Activated T-helper 1 cell treated with anti-CD3 and anti-CD28 coated beads, Interleukin-12 subunit alpha, Interleukin-12 subunit beta, Interleukin-2, Interleukin-4 antibody, amounts not matched to agents 30 ng/mL and 10 ng/mL and 1 ng/mL, durations not matched to agents 14 hours and 24 hours and 36 hours (primary cell): ENCODE results near the gene GFY. TPM values are rescaled to one million over a fixed set of nuclear protein-coding genes. Genes with fewer than 3 reads are reported as not detected.
A peak's percentile ranks its signal among the peaks of the same experiment; 100 is the strongest.

ENCODE experiments used
- DNase-seq: peaks from one replicate; pipeline ENCODE4 v3.0.0; 2021; ENCODE audit warnings: low spot score
- H3K27ac Mint-ChIP-seq: one replicate; pipeline ENCODE4 v1.8.0; 2021; ENCODE audit warnings: mild to moderate bottlenecking, mixed read lengths
- H3K27me3 Mint-ChIP-seq: one replicate; pipeline ENCODE4 v1.8.0; 2022; ENCODE audit warnings: mild to moderate bottlenecking, moderate library complexity, mixed read lengths; ENCODE audit not compliant: insufficient read depth
- H3K36me3 Mint-ChIP-seq: one replicate; pipeline ENCODE4 v1.8.0; 2021; ENCODE audit warnings: low read depth, mixed read lengths
- H3K4me1 Mint-ChIP-seq: one replicate; pipeline ENCODE4 v1.8.0; 2021; ENCODE audit warnings: low read depth, mixed read lengths
- H3K4me3 Mint-ChIP-seq: one replicate; pipeline ENCODE4 v1.8.0; 2021; ENCODE audit warnings: mild to moderate bottlenecking, moderate library complexity, mixed read lengths
- H3K9me3 Mint-ChIP-seq: one replicate; pipeline ENCODE4 v1.8.0; 2021; ENCODE audit warnings: mixed read lengths
- intact Hi-C: fragments of 100-400 bp; cut with micrococcal nuclease; formaldehyde crosslinking; loops from one replicate; pipeline ENCODE4 v1.15.1; 2024
- total RNA-seq: library from RNA; stranded (reverse); gene quantifications from 2 replicates; pipeline ENCODE4 v1.2.3, GENCODE V29; 2022

The GFY gene
- total RNA-seq, 1 donor from 2014 or later = not detected

DNA sequence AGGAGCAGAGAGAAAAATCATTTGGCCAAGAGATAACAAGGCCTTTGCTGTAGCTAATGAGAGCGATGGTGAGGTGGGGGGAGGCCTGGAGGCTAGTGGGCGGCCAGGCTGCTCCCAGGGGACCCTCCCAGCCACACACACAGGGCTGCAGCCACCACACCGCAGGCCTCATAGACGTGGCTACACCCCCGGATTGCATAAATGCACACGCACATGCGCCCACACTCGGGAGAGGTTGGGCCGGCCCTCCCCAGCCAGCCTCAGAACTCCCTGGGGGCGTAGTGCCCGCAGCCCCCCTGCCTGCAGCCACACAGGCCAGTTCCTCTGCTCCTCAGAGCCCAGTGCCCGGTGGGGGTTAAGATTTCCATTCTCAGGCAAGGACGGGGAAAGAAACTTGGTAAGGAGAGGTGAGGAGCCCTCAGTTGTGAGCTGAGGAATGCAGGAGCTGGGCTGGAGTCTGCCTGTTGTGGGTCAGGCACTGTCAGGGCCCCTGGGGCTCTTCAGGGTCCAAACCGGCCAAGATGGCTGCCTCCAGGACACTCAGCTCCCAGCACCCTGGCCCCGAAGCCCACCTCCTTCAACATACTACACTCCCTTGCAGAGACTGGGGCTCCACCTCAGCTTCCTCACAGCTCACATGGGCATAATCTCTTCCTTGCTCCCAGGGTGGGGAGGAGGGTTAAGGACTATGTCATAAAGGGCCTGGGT lies 9.9 kb upstream of the GFY start:
- H3K27ac Mint-ChIP-seq = no peak overlapping the region
- intact Hi-C loops = no loop called here
- H3K27me3 Mint-ChIP-seq = peaks cover 26% of the 10 kb centered on the region
- H3K36me3 Mint-ChIP-seq = peaks cover 1% of the 10 kb centered on the region
- no peaks in the 10 kb centered on the region for H3K9me3 Mint-ChIP-seq
- no peak overlapping the region for H3K4me3 Mint-ChIP-seq
- H3K4me1 Mint-ChIP-seq = peaks cover 14% of the 10 kb centered on the region
- DNase-seq = no peak

DNA sequence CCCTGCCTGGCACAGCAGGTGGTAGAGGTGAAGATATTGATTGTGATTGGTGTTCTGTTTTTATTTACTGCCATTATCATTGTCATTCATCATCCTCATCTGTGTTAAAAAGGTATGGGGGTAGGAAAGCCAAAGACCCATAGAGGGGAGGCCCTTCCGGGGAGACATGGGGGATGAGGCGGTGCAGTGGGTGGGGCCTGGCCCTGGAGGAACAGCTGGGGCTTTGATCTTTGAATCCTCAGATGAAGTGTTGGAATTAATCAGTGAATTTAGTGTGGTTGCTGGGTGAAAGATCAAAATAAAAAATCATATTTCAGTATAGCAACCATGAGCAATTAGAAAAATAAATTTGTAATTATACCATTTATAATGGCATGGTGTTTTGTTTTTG lies 9.4 kb upstream of the GFY start:
- Mint-ChIP-seq H3K4me1 (peaks cover 14% of the 10 kb centered on the region), H3K9me3 (no peaks in the 10 kb centered on the region), H3K27ac (no peak overlapping the region), H3K4me3 (no peak overlapping the region), H3K36me3 (peaks cover 1% of the 10 kb centered on the region), H3K27me3 (peaks cover 32% of the 10 kb centered on the region)
- intact Hi-C loops = no loop called here
- DNase-seq = no peak

DNA sequence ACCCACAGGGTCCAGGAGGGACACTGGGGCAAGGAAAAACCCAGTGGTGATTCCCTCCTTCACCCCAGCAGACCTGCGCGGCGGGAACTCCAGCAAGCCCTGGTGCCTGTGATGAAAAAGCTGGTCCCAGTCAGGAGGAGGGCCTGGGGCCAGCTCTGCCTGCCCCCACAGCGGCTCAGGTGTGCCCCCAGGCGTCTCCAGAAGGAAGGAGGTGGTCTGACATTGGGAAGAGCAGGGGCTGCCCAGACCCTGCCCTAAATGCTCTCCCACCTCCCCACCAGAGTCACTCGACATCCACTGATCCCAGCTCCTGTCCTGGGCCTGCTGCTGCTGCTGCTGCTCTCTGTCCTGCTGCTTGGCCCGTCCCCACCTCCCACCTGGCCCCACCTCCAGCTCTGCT lies 8.1 kb upstream of the GFY start:
- Mint-ChIP-seq H3K27me3 (peaks cover 44% of the 10 kb centered on the region), H3K36me3 (peaks cover 3% of the 10 kb centered on the region), H3K4me3 (no peak overlapping the region), H3K9me3 (no peaks in the 10 kb centered on the region), H3K27ac (no peak overlapping the region), H3K4me1 (peaks cover 13% of the 10 kb centered on the region)
- no peak for DNase-seq
- intact Hi-C loops = no loop called here

DNA sequence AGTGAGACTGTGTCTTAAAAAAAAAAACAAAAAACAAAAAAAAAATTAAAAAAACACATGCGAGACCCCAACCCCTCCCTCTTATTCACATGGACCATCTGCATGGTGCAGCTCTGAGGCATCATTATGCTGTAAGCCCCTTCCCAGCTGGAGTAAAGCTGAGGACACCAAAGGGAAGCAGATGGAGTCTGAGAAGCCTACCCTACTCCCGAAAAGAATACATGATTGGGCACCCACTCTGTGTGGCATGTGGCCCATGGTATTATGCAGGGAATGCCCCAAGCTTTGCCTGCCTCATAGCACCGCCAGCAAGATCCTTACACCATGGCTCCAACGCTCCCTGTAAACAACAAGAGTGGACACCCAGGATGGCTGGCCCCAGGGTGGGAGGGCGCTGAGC lies 6.7 kb upstream of the GFY start:
- Mint-ChIP-seq H3K4me3 (no peak overlapping the region), H3K36me3 (peaks cover 3% of the 10 kb centered on the region), H3K4me1 (peaks cover 21% of the 10 kb centered on the region), H3K27ac (no peak overlapping the region), H3K27me3 (peaks cover 51% of the 10 kb centered on the region), H3K9me3 (no peaks in the 10 kb centered on the region)
- intact Hi-C loops = no loop called here
- DNase-seq = no peak

DNA sequence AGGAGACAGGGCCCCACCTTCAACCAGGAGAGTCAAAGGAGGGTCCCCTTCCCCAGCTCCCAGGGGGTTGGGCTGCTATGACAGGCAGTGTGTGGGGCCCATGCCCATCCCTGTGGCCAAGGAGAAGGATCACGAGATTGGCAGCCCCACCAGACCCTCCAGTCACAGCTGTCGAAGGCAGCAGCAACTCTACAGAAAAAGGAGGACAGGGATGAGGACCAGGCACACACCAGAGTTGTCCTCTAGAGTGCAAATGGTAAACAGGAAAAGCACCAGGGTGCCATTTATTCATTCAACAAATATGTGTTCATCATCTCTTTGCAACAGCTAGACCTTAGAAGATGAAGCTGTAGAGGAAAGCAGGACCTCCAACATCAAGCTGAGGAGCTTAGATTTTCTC lies 6.0 kb upstream of the GFY start:
- peaks cover 27% of the 10 kb centered on the region for H3K4me1 Mint-ChIP-seq
- peaks cover 3% of the 10 kb centered on the region for H3K36me3 Mint-ChIP-seq
- DNase-seq = no peak
- H3K4me3 Mint-ChIP-seq = no peak overlapping the region
- H3K27me3 Mint-ChIP-seq = peaks cover 58% of the 10 kb centered on the region
- no peak overlapping the region for H3K27ac Mint-ChIP-seq
- intact Hi-C loops = no loop called here
- no peaks in the 10 kb centered on the region for H3K9me3 Mint-ChIP-seq

- H3K36me3 Mint-ChIP-seq = peaks cover 3% of the 10 kb centered on the region
- intact Hi-C loops = no loop called here
- H3K27ac Mint-ChIP-seq = no peak overlapping the region
- peaks cover 67% of the 10 kb centered on the region for H3K27me3 Mint-ChIP-seq
- H3K9me3 Mint-ChIP-seq = no peaks in the 10 kb centered on the region
- no peak for DNase-seq
- peaks cover 27% of the 10 kb centered on the region for H3K4me1 Mint-ChIP-seq
- peak overlapping the region; percentile 52 for H3K4me3 Mint-ChIP-seq
These were observed 5.0 kb upstream of the GFY start for GRCh38 chr19:49420227-49420626.

GRCh38 chr19:49421039-49421877 lies 3.9 kb upstream of the GFY start:
- Mint-ChIP-seq H3K4me3 (peak overlapping the region; percentile 31), H3K27me3 (peaks cover 77% of the 10 kb centered on the region), H3K4me1 (peaks cover 36% of the 10 kb centered on the region), H3K36me3 (peaks cover 3% of the 10 kb centered on the region), H3K9me3 (no peaks in the 10 kb centered on the region), H3K27ac (no peak overlapping the region)
- intact Hi-C loops = no loop called here
- peak; percentile 42 for DNase-seq

GRCh38 chr19:49421878-49422202 lies 3.3 kb upstream of the GFY start:
- peaks cover 3% of the 10 kb centered on the region for H3K36me3 Mint-ChIP-seq
- H3K4me3 Mint-ChIP-seq = peak overlapping the region; percentile 31
- DNase-seq = no peak
- peaks cover 42% of the 10 kb centered on the region for H3K4me1 Mint-ChIP-seq
- no peaks in the 10 kb centered on the region for H3K9me3 Mint-ChIP-seq
- intact Hi-C loops = loop anchor here (1.0 kb wide), 2 partner anchors 9 to 21 kb away; no protein-coding TSS in a partner anchor
- peaks cover 83% of the 10 kb centered on the region for H3K27me3 Mint-ChIP-seq
- H3K27ac Mint-ChIP-seq = no peak overlapping the region

DNA sequence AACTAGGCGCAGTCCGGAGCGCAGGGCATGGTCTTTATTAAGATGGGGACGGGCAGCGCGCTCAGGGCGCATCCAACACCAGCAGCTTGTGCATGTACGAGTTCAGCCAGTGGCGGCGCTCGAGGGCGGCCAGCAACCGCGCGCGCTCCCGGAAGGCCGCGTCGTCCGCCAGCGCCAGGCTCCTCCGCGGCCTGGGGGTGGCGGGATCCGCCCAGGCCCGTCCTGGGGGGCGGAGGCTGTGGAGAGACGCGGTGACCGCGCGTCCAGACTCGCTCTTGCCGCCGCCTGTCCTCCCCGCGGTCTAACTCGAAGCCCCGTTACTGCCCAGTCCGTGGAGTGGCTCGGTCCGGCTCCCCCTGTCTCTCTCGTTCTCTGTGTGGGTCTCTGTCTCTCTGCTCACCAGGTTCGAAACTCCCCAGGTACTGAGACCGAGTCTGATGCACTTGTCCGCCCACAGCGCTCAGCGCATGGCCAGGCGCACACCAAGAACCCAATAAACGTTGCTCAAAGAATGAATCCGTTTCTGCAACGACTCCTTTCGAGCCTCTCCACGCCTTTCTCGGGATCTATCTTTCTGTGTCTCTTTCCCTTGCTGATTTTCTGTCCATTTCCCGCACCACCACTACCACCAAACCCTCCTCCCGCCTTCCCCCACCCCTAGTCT lies 2.6 kb upstream of the GFY start:
- H3K27me3 Mint-ChIP-seq = peaks cover 86% of the 10 kb centered on the region
- peaks cover 47% of the 10 kb centered on the region for H3K4me1 Mint-ChIP-seq
- H3K9me3 Mint-ChIP-seq = no peaks in the 10 kb centered on the region
- peaks cover 3% of the 10 kb centered on the region for H3K36me3 Mint-ChIP-seq
- intact Hi-C loops = loop anchor here (1.0 kb wide), 2 partner anchors 9 to 21 kb away; no protein-coding TSS in a partner anchor
- H3K27ac Mint-ChIP-seq = peak overlapping the region; percentile 68
- peak overlapping the region; percentile 80 for H3K4me3 Mint-ChIP-seq
- DNase-seq = peak; percentile 58

DNA sequence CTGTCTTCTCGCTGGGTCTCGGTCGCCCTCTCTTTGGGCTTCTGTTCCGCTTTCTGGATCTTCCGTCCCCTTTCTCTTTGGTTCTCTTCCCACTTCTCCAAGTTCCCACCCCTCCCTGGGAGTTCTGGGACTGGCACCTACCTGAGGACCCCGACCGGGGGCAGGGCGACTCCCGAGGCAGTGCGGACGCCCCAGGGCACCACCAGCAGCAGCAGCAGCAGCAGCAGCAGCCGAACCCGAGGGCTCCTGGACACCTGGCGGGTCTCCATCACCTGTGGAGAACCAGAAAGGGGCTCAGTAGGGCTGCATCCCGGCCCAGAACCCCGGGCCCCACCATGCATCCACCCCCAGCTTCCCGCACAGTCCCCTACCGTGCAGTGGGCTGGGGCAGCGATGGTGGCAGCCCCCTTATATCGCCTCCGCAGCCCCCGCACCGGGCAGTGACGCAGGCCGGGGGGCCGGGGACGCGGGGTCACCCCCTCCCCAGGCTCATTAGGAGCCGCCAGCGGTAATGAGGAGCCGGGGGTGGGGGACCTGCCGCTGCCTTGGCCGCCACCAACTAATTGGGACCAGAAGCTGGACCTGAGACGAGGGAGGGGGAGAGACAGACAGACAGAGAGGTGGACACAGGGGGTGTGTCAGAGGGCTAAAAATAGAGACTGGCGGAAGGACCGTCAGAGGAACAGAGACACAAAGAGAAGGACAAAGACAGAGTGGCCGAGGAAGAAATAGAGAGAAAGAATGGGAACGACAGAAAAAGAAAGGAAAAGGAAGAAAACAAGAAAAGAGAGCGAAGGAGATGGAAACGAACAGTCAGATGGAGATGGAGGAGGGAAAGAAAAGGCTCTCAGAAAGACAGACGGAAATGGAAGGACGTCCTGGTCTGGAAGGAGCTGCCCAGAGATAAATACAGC lies 1.9 kb upstream of the GFY start, which contains the start of gene PTH2:
TSS of gene PTH2 (minus strand) at position 371 of the 914 bp plus-strand sequence. CDS start at position 269, 102 bp downstream.
- Mint-ChIP-seq H3K9me3 (no peaks in the 10 kb centered on the region), H3K4me3 (peak within 1 kb of the TSS; percentile 80), H3K36me3 (peaks cover 3% of the 10 kb centered on the region), H3K27me3 (peaks cover 88% of the 10 kb centered on the region), H3K4me1 (peaks cover 55% of the 10 kb centered on the region), H3K27ac (peak within 1 kb of the TSS; percentile 68)
- DNase-seq = no peak
- intact Hi-C loops = no loop called here

DNA sequence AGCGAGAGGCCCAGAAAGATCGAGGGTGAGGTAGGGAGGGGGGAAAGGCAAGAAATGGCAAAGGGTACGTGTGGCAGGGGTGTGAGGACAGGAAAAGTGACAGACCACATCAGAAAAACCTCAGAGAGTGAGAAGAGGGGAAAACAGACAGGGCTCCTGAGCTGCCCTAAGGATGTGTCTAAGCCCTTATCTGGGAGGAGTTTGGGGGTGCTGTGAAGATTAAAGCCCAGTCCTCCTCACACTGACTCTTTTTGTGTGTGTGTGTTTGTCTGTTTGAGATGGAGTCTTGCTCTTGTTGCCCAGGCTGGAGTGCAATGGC lies 1.2 kb upstream of the GFY start:
- Mint-ChIP-seq H3K36me3 (peaks cover 3% of the 10 kb centered on the region), H3K27ac (no peak overlapping the region), H3K27me3 (peaks cover 85% of the 10 kb centered on the region), H3K9me3 (no peaks in the 10 kb centered on the region), H3K4me3 (peak overlapping the region; percentile 69), H3K4me1 (peaks cover 56% of the 10 kb centered on the region)
- DNase-seq = no peak
- intact Hi-C loops = no loop called here

GRCh38 chr19:49425922-49426592 lies 869 bp downstream of the GFY start:
- Mint-ChIP-seq H3K9me3 (no peaks in the 10 kb centered on the region), H3K4me1 (peaks cover 60% of the 10 kb centered on the region), H3K27ac (no peak overlapping the region), H3K36me3 (peaks cover 2% of the 10 kb centered on the region), H3K27me3 (peaks cover 85% of the 10 kb centered on the region), H3K4me3 (no peak overlapping the region)
- DNase-seq = no peak
- intact Hi-C loops = no loop called here
